Caki2 (cell line): ENCODE data around the gene OR10AG1. TPM values are rescaled to one million over a fixed set of nuclear protein-coding genes. Genes with fewer than 3 reads are reported as not detected.

Experiments
- DNase-seq: peaks from one replicate; pipeline ENCODE4 v3.0.0-alpha.2; 2015; ENCODE audit warnings: low read depth
- in situ Hi-C: cut with HindIII; loops from 2 replicates; pipeline ENCODE4 v1.10.0; 2016; ENCODE audit warnings: low sequenced_read_pairs, low pct_unique_long_range_greater_than_20kb, mixed read lengths
- total RNA-seq: library from RNA; depleted of rRNA; stranded (reverse); fragments of >200 nt; shearing (Covaris generic); gene quantifications from 2 replicates; pipeline ENCODE4 v1.2.3, GENCODE V29; 2014; ENCODE audit warnings: low replicate concordance; rRNA removed

The OR10AG1 gene, protein sequence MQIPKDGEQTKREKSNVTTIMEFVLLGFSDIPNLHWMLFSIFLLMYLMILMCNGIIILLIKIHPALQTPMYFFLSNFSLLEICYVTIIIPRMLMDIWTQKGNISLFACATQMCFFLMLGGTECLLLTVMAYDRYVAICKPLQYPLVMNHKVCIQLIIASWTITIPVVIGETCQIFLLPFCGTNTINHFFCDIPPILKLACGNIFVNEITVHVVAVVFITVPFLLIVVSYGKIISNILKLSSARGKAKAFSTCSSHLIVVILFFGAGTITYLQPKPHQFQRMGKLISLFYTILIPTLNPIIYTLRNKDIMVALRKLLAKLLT
- not detected in 2 replicates for total RNA-seq

- no peak for DNase-seq
- in situ Hi-C loops: no loop called here
Observed at GRCh38 chr11:55969845-55970244, at the start of gene OR10AG1. TSS of gene OR10AG1 (minus strand) at chr11:55969945. CDS start at chr11:55969907, 38 bp downstream.

GRCh38 chr11:56013805-56014204, 44.1 kb upstream of the OR10AG1 start:
- DNase-seq: no peak
- in situ Hi-C loops: no loop called here

DNA sequence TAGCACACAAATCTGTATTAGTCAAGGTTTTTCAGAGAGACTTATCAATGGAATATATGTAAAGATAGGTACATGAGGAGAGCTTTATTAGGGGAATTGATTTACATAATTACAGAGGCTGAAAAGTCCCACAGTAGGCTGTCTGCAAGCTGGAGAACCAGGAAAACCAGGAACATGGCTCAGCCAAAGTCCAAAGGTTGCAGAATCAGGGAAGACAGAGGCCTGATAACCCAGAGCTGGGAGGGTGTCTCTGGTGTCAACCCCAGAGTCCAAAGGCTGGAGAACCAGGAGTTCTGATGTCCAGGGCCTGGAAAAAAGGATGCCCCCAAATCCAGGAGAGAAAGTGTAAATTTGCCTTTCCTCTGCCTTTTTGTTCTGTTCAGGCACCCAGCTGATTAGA, 41.0 kb upstream of the OR10AG1 start:
- in situ Hi-C loops: no loop called here

DNA sequence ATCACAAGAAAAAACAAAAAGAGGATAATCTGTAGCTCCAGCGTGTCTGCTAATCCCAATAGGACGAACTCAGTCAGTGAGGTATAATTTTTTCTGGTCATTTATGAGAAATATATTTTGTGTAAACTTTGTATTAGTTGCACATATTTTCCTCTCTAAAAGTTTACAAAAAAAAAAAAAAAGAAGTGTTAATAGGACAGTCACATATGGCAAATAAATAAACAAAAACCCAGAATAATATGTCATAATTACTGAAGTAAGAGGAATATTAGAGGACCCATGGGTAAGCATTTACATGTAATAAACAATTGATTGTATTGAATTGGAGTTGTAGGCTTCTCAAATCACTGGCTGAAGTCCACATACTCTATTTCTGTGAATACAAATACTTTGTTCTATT, 24.8 kb upstream of the OR10AG1 start, which contains the start of gene OR5F1:
OR5F1 (minus strand) TSS at position 101 of the 400 bp plus-strand sequence; CDS start at position 101, 0 bp downstream.
- in situ Hi-C loops: no loop called here

More for the DNA sequence above, 41.0 kb upstream of the OR10AG1 start:
- no peak for DNase-seq

GRCh38 chr11:55970935-55971334, 1.2 kb upstream of the OR10AG1 start:
- in situ Hi-C loops: no loop called here
- DNase-seq: no peak

More for the DNA sequence above, 24.8 kb upstream of the OR10AG1 start, which contains the start of gene OR5F1:
- no peak for DNase-seq

GRCh38 chr11:55967914-55968313, 1.8 kb downstream of the OR10AG1 start:
- in situ Hi-C loops: no loop called here
- no peak for DNase-seq

GRCh38 chr11:55966391-55966790, 3.4 kb downstream of the OR10AG1 start:
- in situ Hi-C loops: no loop called here
- no peak for DNase-seq

DNA sequence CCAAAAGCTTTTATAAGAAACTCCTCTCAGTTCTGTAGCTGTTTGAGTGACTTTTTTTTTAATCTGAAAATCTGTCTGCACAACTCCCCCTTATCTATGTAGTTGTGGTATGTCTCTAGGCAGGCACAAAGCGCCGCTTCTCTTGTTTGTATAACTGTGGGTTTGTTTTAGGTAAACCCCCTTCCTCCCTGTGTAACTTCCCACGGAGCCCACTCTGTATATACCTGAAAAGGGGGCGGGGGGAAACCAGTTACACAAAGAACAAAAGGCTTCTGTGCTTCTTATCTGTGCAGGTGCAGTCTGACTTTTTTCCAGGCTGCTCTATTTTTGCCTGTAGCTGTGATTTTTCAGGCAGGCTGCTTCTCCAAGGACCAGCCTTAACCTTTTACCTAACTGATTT, 13.2 kb downstream of the OR10AG1 start:
- in situ Hi-C loops: no loop called here
- DNase-seq: no peak

- in situ Hi-C loops: no loop called here
- no peak for DNase-seq
Observed at GRCh38 chr11:55949330-55949729, 20.4 kb downstream of the OR10AG1 start.

DNA sequence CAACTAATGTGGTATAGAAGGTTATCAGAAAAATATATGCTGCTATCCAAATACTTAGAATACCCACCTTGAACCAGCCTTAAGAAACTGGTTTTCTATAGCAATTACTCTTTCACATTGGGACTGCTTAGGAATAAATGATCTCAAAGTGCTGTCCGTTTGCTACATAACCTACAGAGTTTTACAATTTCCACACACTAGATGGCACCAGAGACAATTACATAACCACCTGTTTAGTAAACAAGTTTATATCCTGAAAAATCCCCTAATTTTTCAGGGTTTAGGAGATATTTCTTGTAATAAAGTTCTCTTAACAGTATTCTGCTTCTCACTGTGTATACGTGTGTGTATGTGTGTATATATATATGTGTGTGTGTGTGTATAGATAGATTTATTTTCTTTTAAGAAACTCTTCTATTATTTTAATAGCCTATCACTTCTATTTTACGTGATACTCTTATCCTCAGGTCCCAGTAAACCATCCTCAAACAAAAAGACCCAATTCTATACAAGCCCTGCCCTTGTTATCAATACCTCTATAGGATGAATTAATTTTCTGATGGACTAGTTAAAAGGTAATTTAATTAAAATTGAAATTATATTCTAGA, 26.9 kb downstream of the OR10AG1 start:
- in situ Hi-C loops: no loop called here
- DNase-seq: peak; percentile 8

DNA sequence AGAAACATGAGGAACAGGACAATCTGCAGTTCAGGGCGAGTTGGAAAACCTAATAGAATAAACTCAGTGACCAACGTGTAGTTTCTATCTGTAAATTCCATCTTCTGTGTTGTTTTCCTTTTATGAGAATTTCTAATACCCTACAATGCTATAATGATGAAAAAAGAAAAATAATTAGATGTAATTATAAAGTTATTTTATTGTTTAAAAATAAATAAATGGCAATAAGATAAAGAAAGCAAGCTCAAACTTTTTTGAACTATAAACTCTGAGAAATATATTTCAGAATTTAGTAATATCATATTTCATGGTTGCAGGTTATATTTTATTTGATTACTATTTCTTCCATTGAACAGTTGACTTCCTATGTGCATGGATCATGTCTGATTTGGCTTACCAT, 33.4 kb downstream of the OR10AG1 start, which contains the start of gene OR5I1:
OR5I1 (minus strand) TSS at position 101 of the 400 bp plus-strand sequence; CDS start at position 101, 0 bp downstream.
- no peak for DNase-seq
- in situ Hi-C loops: no loop called here

- in situ Hi-C loops: no loop called here
- DNase-seq: no peak
Observed at GRCh38 chr11:55920537-55920936, 49.2 kb downstream of the OR10AG1 start.

Other genes starting within 250 kb of the OR10AG1 start
- not detected in 2 replicates for gene OR5D13, start 196.5 kb downstream of the OR10AG1 start, total RNA-seq
- not detected in 2 replicates for gene OR5D14, start 174.4 kb downstream of the OR10AG1 start, total RNA-seq
- not detected in 2 replicates for gene OR5L1, start 158.6 kb downstream of the OR10AG1 start, total RNA-seq
- gene OR5D18, start 150.3 kb downstream of the OR10AG1 start, total RNA-seq: not detected in 2 replicates
- gene OR5L2, start 142.7 kb downstream of the OR10AG1 start, total RNA-seq: not detected in 2 replicates
- not detected in 2 replicates for gene OR5D16, start 131.2 kb downstream of the OR10AG1 start, total RNA-seq
- not detected in 2 replicates for gene TRIM51, start 86.6 kb downstream of the OR10AG1 start, total RNA-seq
- gene OR5W2, start 55.4 kb downstream of the OR10AG1 start, total RNA-seq: not detected in 2 replicates
- gene OR5I1, start 33.5 kb downstream of the OR10AG1 start, total RNA-seq: not detected in 2 replicates
- not detected in 2 replicates for gene OR5F1, start 24.7 kb upstream of the OR10AG1 start, total RNA-seq
- gene OR5AS1, start 57.7 kb upstream of the OR10AG1 start, total RNA-seq: not detected in 2 replicates
- gene OR8I2, start 123.4 kb upstream of the OR10AG1 start, total RNA-seq: not detected in 2 replicates
- not detected in 2 replicates for gene OR8H2, start 133.7 kb upstream of the OR10AG1 start, total RNA-seq
- not detected in 2 replicates for gene OR8H3, start 152.4 kb upstream of the OR10AG1 start, total RNA-seq
- not detected in 2 replicates for gene OR8J3, start 170.3 kb upstream of the OR10AG1 start, total RNA-seq
- not detected in 2 replicates for gene OR8K5, start 190.4 kb upstream of the OR10AG1 start, total RNA-seq
- gene OR5J2, start 206.7 kb upstream of the OR10AG1 start, total RNA-seq: not detected in 2 replicates